HG02571 (cell line): ENCODE measurements around the gene DLG2.
"Not testable (repeated sequence)": the region's sequence is repeated elsewhere in the genome, so short reads cannot be mapped to it uniquely, and the experiment has no call there.

Experiments used
- ATAC-seq: cut with Tn5 transposase; IDR thresholded peaks from one replicate; pipeline ENCODE4 v1.9.1; 2021; ENCODE audit warnings: mild to moderate bottlenecking, moderate library complexity; ENCODE audit not compliant: unreplicated experiment

Gene DLG2

DNA sequence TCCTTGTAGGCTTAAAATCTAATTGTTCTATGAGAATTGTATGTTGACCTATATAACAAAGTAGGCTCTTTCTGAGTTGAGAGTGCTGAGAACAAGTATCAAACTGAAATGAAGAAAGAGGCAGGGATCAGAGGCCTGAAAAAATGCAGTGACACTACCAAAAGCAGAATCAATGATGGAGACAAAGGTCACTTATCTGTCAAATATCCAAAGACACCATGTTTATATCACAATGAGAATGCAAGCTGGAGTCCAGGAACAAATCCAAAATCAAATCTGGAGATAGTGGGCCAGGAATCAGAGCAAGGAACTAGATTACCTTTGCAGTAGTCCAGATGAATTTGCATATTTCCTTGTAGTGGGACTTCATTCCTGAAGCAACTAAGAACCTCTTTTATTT is 377.7 kb downstream of the DLG2 start:
- ATAC-seq, result no peak

DNA sequence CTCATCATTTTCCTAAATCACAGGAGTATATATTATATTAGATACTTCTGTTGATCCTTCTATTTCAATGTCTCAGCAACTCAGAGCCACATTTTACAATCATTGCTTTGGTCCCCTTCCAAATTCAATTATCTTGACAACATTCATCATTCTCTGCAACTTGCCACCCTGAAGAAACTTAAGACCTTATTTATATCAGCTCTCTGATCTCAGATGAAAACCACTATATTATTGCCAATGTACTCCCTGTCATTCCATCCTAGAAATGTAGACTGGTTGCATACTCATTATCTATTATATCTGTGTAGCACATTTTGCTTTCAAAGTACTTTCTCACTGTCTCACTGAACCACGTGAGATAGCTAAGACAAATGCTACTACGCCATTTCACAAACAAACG is 379.3 kb downstream of the DLG2 start:
- no peak for ATAC-seq

GRCh38 chr11:85238906-85239305 is 388.2 kb downstream of the DLG2 start:
- ATAC-seq, result no peak

DNA sequence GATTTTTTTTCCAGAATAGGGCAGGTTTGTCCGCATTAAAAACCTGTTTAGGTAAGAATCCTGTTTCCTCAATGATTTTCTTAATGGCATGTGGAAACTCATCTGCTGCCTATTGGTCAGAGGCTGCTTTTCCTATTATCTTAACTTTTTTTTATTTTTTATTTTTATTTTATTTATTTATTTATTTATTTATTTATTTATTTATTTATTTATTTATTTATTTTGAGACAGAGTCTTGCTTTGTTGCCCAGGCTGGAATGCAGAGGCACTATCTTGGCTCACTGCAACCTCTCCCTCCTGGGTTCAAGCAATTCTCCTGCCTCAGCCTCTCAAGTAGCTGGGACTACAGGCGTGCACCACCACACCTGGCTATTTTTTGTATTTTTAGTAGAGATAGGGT is 389.1 kb downstream of the DLG2 start:
- not testable (repeated sequence) for ATAC-seq

GRCh38 chr11:85236211-85236610 is 390.9 kb downstream of the DLG2 start:
- no peak for ATAC-seq

DNA sequence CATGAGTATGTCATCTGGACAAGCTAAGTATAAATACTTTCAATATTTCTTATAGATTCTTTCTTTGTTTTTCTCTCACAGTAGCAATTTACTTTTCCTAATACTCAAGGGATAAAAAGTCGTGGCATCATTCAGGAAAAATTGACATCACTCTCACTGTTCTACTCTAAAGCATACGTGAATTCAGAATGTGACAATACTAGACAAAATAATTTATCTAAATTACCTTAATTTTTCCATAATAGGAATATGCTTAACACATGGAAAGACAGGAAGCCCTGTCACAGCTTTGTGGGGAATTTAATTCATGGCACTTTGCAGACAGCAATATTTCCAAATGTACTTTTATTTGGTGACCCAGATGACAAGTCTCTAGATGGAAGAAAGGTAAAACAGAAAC is 394.6 kb downstream of the DLG2 start:
- no peak for ATAC-seq

DNA sequence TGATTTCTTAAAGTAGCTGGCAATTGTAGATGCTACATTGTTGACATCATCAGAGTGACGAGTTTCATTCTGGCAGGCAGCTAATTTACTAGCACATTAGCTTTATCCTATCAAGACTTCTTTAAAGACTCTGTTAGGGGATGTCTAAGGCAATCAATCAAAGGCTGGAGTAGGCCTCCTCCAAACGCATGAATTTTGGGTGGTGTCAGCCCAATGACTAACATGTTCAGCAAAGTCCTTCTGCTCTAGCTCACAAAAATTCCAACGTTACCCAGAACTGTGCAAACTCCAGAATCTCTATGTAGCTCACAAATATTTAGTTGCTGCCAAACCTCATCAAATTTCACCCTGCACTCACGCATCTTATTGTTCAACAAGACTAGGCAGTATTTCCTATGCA is 395.6 kb downstream of the DLG2 start:
- no peak for ATAC-seq

DNA sequence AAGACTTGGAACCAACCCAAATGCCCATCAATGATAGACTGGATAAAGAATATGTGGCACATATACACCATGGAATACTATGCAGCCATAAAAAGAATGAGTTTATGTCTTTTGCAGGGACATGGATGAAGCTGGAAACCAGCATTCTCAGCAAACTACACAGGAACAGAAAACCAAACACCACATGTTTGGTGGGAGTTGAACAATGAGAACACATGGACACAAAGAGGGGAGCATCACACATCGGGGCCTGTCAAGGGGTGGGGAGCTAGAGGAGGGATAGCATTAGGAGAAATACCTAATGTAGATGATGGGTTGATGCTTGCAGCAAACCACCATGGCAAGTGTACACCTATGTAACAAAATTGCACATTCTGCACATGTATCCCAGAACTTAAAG is 397.4 kb downstream of the DLG2 start:
- not testable (repeated sequence) for ATAC-seq

DNA sequence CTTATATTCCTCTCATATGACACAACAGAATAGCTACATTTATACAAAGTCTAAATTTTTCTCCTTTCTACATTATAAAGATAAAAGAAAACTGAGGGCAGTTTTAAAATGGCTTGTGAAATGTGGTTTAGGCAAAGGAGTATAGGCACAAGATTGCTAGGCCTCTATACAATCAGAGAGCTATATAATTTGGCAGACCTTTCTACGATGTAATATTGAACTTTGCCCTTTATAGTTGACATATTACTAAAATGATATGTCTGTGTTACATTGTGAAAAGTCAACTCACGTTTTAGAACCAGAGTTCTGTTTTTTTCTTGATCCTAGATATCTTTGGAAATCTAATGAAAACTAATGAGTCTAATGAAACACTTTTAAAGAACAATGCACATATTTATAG is 430.2 kb downstream of the DLG2 start:
- ATAC-seq, result no peak

GRCh38 chr11:85195934-85196333 is 431.2 kb downstream of the DLG2 start:
- ATAC-seq, result no peak

GRCh38 chr11:85187992-85188391 is 439.2 kb downstream of the DLG2 start:
- ATAC-seq, result no peak

DNA sequence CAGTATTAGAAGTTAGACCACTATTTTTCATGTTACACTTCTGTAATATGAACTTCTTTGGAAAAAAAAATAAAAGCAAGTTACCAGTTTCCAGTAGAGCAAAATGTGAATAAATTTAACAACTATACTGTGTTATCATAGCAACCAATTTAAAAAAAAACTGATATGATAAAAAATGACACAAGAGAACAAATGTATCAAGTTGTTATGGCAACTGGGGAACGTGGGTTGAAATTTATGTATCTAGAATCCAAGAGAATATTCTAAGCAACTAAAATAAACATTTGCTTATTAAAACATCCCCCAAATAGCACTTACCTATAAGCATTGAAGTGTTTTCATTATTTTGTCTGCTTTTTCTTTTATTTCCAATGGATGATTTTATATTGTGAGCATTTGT is 442.4 kb downstream of the DLG2 start:
- ATAC-seq, result no peak

- no peak for ATAC-seq
Observed at GRCh38 chr11:85182441-85183387, 444.4 kb downstream of the DLG2 start.

DNA sequence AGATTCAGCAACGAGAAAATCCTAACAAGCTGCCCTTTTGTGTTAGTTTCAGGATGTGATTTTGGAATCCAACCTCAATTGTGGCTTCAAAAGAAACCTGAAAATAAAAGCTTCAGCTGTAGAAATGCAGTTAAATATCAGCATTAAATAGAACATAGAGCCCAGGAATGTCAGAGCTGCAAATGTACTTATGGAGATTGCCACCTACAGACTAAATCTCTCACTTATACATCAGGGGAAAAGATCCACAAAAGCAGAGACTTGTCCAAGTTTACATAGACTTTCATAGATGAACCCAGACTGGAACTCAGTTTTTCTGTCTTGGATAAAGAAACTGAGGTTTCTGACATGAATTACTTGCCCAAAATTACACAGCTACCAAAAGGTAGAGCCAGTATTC is 446.6 kb downstream of the DLG2 start:
- no peak for ATAC-seq

DNA sequence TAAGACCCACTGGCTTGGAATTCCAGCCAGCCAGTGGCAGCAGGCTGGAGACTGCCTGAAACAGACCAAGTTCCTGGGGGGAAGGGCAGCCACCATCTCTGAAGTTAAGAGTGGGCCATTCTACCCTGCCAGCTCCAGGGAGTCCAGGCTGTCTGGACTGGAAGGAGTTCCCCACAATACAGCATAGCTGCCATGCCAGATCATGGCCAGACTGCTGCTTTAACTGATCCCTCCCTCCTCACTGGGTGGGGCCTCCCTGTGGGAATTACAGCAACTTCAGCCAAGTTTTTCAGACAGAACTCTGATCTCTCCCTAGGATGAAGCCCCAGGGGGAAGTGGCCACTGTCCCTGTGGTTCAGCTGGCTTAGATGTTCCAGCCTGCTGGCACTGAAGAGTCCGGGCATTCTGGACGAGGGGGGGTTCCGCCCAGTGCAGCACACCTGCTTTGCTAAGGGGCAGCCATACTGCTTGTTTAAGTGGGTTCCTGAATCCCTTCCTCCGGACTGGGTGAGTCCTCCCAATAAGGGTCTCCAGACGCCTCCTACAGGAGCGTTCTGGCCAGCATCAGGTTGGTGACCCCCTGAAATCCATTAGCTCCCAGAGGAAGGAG is 455.4 kb downstream of the DLG2 start:
- no peak for ATAC-seq

GRCh38 chr11:85170184-85170583 is 457.0 kb downstream of the DLG2 start:
- ATAC-seq, result no peak

GRCh38 chr11:85167471-85167870 is 459.7 kb downstream of the DLG2 start:
- ATAC-seq, result no peak

DNA sequence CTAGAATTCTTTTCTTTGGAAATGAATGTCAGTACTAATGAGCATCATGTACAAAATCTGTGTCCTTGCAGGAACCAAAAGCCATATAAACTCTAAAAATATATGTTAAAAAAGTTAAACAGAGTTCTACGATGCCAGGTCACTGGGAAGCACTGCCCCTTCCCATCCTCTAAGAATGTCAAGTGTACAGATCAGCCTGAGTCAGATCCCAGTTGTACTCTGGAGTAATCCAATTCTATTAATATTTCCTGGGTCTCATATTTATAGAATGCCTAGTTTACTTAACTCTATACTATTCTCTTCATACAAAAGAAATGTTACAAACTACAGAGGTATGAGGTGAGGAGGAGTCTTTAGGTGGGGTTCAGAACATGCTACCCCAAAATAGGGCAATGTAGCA is 460.1 kb downstream of the DLG2 start:
- ATAC-seq, result no peak

- no peak for ATAC-seq
Observed at GRCh38 chr11:85165819-85166218, 461.3 kb downstream of the DLG2 start.

DNA sequence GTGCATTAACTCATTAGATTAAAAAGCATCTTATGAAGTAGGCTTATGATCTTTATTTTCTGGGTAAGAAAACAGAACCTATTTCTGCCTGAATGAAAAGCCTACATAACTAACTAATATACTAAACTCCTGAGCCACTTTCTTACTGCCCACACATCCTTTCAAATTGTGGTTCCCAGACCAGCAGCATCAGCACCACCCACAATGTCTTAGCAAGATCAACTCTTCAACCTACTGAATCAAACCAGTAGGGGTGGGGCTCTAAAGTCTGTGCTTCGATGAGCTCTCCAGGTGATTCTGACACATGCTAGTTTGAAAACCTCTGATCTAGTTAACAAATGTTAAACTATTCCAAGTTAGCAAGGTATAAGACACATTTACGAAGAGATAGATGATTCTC is 462.4 kb downstream of the DLG2 start:
- no peak for ATAC-seq

GRCh38 chr11:85154294-85154693 is 472.9 kb downstream of the DLG2 start:
- no peak for ATAC-seq

DNA sequence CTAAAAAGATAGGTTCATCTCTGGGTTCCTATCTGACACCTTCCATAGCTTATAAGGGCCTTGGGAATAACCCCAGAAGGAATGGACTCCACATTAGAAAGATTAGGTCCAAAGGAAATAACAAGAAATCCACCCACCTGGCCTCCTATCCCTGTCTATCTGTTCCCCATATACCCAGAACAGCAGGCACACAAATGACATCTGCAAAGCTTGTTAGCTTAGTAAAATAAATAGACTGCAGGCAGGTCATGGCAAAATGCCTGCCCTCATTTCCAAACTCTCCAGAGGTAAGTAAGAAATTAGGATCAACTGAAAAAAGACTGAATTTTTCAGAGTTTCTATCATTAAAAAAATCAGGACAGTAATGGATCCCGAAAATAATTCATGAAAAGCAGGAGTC is 489.5 kb downstream of the DLG2 start:
- ATAC-seq, result no peak
